ENCODE measurements around the gene SEMA4A. TPM values are rescaled to one million over a fixed set of nuclear protein-coding genes. Genes with fewer than 3 reads are reported as not detected.

SEMA4A gene
- total and polyA plus RNA-seq, 9 of the 15 experiments (the other 6 are each of a cell fraction or from before 2014, with no cell fraction given), result 0.04 to 1.7 (median 0.45) TPM

DNA sequence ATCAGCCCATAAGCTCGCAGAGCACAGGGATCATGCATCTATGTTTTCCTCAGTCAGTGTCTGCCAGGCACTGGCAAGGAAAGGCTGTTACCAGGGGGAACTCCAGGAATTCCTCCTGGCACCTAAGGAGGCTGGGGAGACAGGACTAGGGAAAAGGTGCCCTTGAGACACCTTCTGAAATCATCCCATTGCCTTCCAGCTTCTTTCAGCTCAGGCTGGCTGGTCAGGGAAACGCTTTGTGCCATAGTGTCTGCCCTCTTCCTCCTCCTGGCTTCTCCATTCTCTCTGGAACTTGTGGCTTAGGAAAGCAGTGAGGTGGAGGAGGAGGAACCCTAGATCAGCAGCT lies 25.1 kb upstream of the SEMA4A start (continued):
- TF ChIP-seq, protein P1, sequence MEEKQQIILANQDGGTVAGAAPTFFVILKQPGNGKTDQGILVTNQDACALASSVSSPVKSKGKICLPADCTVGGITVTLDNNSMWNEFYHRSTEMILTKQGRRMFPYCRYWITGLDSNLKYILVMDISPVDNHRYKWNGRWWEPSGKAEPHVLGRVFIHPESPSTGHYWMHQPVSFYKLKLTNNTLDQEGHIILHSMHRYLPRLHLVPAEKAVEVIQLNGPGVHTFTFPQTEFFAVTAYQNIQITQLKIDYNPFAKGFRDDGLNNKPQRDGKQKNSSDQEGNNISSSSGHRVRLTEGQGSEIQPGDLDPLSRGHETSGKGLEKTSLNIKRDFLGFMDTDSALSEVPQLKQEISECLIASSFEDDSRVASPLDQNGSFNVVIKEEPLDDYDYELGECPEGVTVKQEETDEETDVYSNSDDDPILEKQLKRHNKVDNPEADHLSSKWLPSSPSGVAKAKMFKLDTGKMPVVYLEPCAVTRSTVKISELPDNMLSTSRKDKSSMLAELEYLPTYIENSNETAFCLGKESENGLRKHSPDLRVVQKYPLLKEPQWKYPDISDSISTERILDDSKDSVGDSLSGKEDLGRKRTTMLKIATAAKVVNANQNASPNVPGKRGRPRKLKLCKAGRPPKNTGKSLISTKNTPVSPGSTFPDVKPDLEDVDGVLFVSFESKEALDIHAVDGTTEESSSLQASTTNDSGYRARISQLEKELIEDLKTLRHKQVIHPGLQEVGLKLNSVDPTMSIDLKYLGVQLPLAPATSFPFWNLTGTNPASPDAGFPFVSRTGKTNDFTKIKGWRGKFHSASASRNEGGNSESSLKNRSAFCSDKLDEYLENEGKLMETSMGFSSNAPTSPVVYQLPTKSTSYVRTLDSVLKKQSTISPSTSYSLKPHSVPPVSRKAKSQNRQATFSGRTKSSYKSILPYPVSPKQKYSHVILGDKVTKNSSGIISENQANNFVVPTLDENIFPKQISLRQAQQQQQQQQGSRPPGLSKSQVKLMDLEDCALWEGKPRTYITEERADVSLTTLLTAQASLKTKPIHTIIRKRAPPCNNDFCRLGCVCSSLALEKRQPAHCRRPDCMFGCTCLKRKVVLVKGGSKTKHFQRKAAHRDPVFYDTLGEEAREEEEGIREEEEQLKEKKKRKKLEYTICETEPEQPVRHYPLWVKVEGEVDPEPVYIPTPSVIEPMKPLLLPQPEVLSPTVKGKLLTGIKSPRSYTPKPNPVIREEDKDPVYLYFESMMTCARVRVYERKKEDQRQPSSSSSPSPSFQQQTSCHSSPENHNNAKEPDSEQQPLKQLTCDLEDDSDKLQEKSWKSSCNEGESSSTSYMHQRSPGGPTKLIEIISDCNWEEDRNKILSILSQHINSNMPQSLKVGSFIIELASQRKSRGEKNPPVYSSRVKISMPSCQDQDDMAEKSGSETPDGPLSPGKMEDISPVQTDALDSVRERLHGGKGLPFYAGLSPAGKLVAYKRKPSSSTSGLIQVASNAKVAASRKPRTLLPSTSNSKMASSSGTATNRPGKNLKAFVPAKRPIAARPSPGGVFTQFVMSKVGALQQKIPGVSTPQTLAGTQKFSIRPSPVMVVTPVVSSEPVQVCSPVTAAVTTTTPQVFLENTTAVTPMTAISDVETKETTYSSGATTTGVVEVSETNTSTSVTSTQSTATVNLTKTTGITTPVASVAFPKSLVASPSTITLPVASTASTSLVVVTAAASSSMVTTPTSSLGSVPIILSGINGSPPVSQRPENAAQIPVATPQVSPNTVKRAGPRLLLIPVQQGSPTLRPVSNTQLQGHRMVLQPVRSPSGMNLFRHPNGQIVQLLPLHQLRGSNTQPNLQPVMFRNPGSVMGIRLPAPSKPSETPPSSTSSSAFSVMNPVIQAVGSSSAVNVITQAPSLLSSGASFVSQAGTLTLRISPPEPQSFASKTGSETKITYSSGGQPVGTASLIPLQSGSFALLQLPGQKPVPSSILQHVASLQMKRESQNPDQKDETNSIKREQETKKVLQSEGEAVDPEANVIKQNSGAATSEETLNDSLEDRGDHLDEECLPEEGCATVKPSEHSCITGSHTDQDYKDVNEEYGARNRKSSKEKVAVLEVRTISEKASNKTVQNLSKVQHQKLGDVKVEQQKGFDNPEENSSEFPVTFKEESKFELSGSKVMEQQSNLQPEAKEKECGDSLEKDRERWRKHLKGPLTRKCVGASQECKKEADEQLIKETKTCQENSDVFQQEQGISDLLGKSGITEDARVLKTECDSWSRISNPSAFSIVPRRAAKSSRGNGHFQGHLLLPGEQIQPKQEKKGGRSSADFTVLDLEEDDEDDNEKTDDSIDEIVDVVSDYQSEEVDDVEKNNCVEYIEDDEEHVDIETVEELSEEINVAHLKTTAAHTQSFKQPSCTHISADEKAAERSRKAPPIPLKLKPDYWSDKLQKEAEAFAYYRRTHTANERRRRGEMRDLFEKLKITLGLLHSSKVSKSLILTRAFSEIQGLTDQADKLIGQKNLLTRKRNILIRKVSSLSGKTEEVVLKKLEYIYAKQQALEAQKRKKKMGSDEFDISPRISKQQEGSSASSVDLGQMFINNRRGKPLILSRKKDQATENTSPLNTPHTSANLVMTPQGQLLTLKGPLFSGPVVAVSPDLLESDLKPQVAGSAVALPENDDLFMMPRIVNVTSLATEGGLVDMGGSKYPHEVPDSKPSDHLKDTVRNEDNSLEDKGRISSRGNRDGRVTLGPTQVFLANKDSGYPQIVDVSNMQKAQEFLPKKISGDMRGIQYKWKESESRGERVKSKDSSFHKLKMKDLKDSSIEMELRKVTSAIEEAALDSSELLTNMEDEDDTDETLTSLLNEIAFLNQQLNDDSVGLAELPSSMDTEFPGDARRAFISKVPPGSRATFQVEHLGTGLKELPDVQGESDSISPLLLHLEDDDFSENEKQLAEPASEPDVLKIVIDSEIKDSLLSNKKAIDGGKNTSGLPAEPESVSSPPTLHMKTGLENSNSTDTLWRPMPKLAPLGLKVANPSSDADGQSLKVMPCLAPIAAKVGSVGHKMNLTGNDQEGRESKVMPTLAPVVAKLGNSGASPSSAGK (IDR thresholded peaks at IDR 0.05), result no peak
- no peak for TF ChIP-seq EHMT2 (IDR thresholded peaks at IDR 0.05)
